Brain microvascular endothelial cell (primary cell): Measurements from ENCODE around the gene ABCG4.
"Not testable (repeated sequence)": the region's sequence is repeated elsewhere in the genome, so short reads cannot be mapped to it uniquely, and the experiment has no call there.

Experiments used
- DNase-seq: peaks from one replicate; pipeline ENCODE4 v3.0.0-alpha.2; 2020
- H3K27ac ChIP-seq: fragments of 250-450 bp; sonication (Bioruptor Pico); 2 replicates; pipeline ENCODE4 v1.5.1; 2020; ENCODE audit warnings: mild to moderate bottlenecking, moderate library complexity
- H3K27me3 ChIP-seq: fragments of 250-450 bp; sonication (Bioruptor Pico); replicated peaks from 2 replicates; pipeline ENCODE4 v1.5.1; 2020; ENCODE audit warnings: mild to moderate bottlenecking
- H3K36me3 ChIP-seq: fragments of 250-450 bp; sonication (Bioruptor Pico); replicated peaks from 2 replicates; pipeline ENCODE4 v1.5.1; 2020; ENCODE audit warnings: mild to moderate bottlenecking
- H3K4me3 ChIP-seq: 2 replicates; pipeline ENCODE4 v1.5.1; 2011; ENCODE audit warnings: low read depth, mild to moderate bottlenecking, control low read depth, low read length, moderate library complexity
- in situ Hi-C: cut with HindIII; loops from 2 replicates; pipeline ENCODE4 v1.10.0; 2017; ENCODE audit warnings: low sequenced_read_pairs, low pct_ligation_motif_present
- TF ChIP-seq, protein P1 (sequence below): IDR thresholded peaks from 2 replicates; pipeline ENCODE4 v1.5.1; 2011; ENCODE audit warnings: low read depth, mild to moderate bottlenecking, moderate library complexity, low read length, control low read depth, inconsistent platforms; ENCODE audit errors: missing control alignments

The ABCG4 gene

GRCh38 chr11:119188067-119188466 lies 39.2 kb downstream of the ABCG4 start:
- TF ChIP-seq, protein P1, sequence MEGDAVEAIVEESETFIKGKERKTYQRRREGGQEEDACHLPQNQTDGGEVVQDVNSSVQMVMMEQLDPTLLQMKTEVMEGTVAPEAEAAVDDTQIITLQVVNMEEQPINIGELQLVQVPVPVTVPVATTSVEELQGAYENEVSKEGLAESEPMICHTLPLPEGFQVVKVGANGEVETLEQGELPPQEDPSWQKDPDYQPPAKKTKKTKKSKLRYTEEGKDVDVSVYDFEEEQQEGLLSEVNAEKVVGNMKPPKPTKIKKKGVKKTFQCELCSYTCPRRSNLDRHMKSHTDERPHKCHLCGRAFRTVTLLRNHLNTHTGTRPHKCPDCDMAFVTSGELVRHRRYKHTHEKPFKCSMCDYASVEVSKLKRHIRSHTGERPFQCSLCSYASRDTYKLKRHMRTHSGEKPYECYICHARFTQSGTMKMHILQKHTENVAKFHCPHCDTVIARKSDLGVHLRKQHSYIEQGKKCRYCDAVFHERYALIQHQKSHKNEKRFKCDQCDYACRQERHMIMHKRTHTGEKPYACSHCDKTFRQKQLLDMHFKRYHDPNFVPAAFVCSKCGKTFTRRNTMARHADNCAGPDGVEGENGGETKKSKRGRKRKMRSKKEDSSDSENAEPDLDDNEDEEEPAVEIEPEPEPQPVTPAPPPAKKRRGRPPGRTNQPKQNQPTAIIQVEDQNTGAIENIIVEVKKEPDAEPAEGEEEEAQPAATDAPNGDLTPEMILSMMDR = no peak
- Histone ChIP-seq H3K27ac (no peak overlapping the region), H3K4me3 (no peak overlapping the region), H3K27me3 (no peaks in the 10 kb centered on the region), H3K36me3 (no peaks in the 10 kb centered on the region)
- DNase-seq = no peak
- in situ Hi-C loops = no loop called here

GRCh38 chr11:119188887-119189286 lies 40.0 kb downstream of the ABCG4 start:
- TF ChIP-seq, protein P1 = no peak
- no peak for DNase-seq
- in situ Hi-C loops = no loop called here
- Histone ChIP-seq H3K4me3 (no peak overlapping the region), H3K36me3 (no peaks in the 10 kb centered on the region), H3K27me3 (no peaks in the 10 kb centered on the region), H3K27ac (no peak overlapping the region)

GRCh38 chr11:119189393-119189792 lies 40.5 kb downstream of the ABCG4 start:
- H3K36me3 ChIP-seq = no peaks in the 10 kb centered on the region
- H3K27ac ChIP-seq = no peak overlapping the region
- DNase-seq = no peak
- H3K27me3 ChIP-seq = no peaks in the 10 kb centered on the region
- in situ Hi-C loops = no loop called here
- H3K4me3 ChIP-seq = no peak overlapping the region
- TF ChIP-seq, protein P1 = no peak

- H3K27ac ChIP-seq = no peak overlapping the region
- DNase-seq = no peak
- in situ Hi-C loops = no loop called here
- TF ChIP-seq, protein P1 = no peak
- no peak overlapping the region for H3K4me3 ChIP-seq
- no peaks in the 10 kb centered on the region for H3K27me3 ChIP-seq
- H3K36me3 ChIP-seq = no peaks in the 10 kb centered on the region
Observed at GRCh38 chr11:119190531-119190930, 41.7 kb downstream of the ABCG4 start.

GRCh38 chr11:119191265-119191664 lies 42.4 kb downstream of the ABCG4 start:
- H3K4me3 ChIP-seq, DNase-seq, H3K27ac ChIP-seq, H3K36me3 ChIP-seq, in situ Hi-C loops, H3K27me3 ChIP-seq: not testable (repeated sequence)

- Histone ChIP-seq H3K4me3 (no peak overlapping the region), H3K27me3 (no peaks in the 10 kb centered on the region), H3K36me3 (no peaks in the 10 kb centered on the region), H3K27ac (no peak overlapping the region)
- no peak for DNase-seq
- TF ChIP-seq, protein P1 = no peak
- in situ Hi-C loops = no loop called here
Observed at GRCh38 chr11:119192111-119192510, 43.3 kb downstream of the ABCG4 start.
